MM.1S (cell line): Measurements from ENCODE around the gene LAP3.

Experiments
- CTCF ChIP-seq: fragments of 300-600 bp; sonication (generic); IDR thresholded peaks from 2 replicates; pipeline ENCODE4 v1.5.1; 2016; ENCODE audit warnings: antibody characterized with exemption, low read length, mixed read lengths
- EZH2 ChIP-seq: fragments of 300-600 bp; sonication (generic); optimal IDR thresholded peaks from 2 replicates; pipeline ENCODE3; 2017; ENCODE audit warnings: low read depth, mild to moderate bottlenecking, antibody characterized with exemption, low read length, mixed read lengths

- TF ChIP-seq EZH2 (no peak), CTCF (no peak)
Observed at GRCh38 chr4:17580969-17581368, 4.0 kb downstream of the LAP3 start.
